ENCODE data around the gene LRRC47. TPM values are rescaled to one million over a fixed set of nuclear protein-coding genes. Genes with fewer than 3 reads are reported as not detected.
A peak's percentile ranks its signal among the peaks of the same experiment; 100 is the strongest.
"Not testable (repeated sequence)": the region's sequence is repeated elsewhere in the genome, so short reads cannot be mapped to it uniquely, and the experiment has no call there.

The LRRC47 gene
- total RNA-seq, 1 donor from 2014 or later: 52.2 TPM

GRCh38 chr1:3753656-3754454 is 42.4 kb downstream of the LRRC47 start:
- Mint-ChIP-seq H3K4me1 (ENCODE audit: unreplicated experiment) (no peaks in the 10 kb centered on the region), H3K27me3 (ENCODE audit: unreplicated experiment) (peaks cover 1% of the 10 kb centered on the region), H3K36me3 (ENCODE audit: low read depth, unreplicated experiment) (no peaks in the 10 kb centered on the region), H3K4me3 (ENCODE audit: unreplicated experiment) (no peak overlapping the region), H3K9me3 (ENCODE audit: unreplicated experiment) (no peaks in the 10 kb centered on the region), H3K27ac (ENCODE audit: unreplicated experiment) (no peak overlapping the region)
- no peak for DNase-seq (ENCODE audit: low spot score)
- TF ChIP-seq CTCF (IDR thresholded peaks at IDR 0.05; ENCODE audit: unreplicated experiment): no peak

- Mint-ChIP-seq H3K9me3 (ENCODE audit: unreplicated experiment) (no peaks in the 10 kb centered on the region), H3K27ac (ENCODE audit: unreplicated experiment) (no peak within 1 kb of the TSS), H3K36me3 (ENCODE audit: low read depth, unreplicated experiment) (no peaks in the 10 kb centered on the region), H3K4me3 (ENCODE audit: unreplicated experiment) (no peak within 1 kb of the TSS), H3K27me3 (ENCODE audit: unreplicated experiment) (peaks cover 1% of the 10 kb centered on the region), H3K4me1 (ENCODE audit: unreplicated experiment) (no peaks in the 10 kb centered on the region)
- DNase-seq (ENCODE audit: low spot score): no peak
- no peak for TF ChIP-seq CTCF (IDR thresholded peaks at IDR 0.05; ENCODE audit: unreplicated experiment)
Measured at GRCh38 chr1:3752400-3752945, 43.8 kb downstream of the LRRC47 start, which contains the start of gene CCDC27. Gene CCDC27, plus strand, starts transcription at chr1:3752450. Its CDS starts 32 bp downstream, at chr1:3752482.

- H3K9me3 Mint-ChIP-seq (ENCODE audit: unreplicated experiment): no peaks in the 10 kb centered on the region
- DNase-seq (ENCODE audit: low spot score): no peak
- no peak overlapping the region for H3K4me3 Mint-ChIP-seq (ENCODE audit: unreplicated experiment)
- H3K36me3 Mint-ChIP-seq (ENCODE audit: low read depth, unreplicated experiment): peaks cover 3% of the 10 kb centered on the region
- H3K27me3 Mint-ChIP-seq (ENCODE audit: unreplicated experiment): peaks cover 5% of the 10 kb centered on the region
- TF ChIP-seq CTCF (IDR thresholded peaks at IDR 0.05; ENCODE audit: unreplicated experiment): no peak
- H3K4me1 Mint-ChIP-seq (ENCODE audit: unreplicated experiment): peaks cover 7% of the 10 kb centered on the region
- H3K27ac Mint-ChIP-seq (ENCODE audit: unreplicated experiment): no peak overlapping the region
Measured at GRCh38 chr1:3750741-3751140, 45.6 kb downstream of the LRRC47 start.

- H3K36me3 Mint-ChIP-seq (ENCODE audit: low read depth, unreplicated experiment): peaks cover 8% of the 10 kb centered on the region
Measured at GRCh38 chr1:3749512-3749911, 46.8 kb downstream of the LRRC47 start.

GRCh38 chr1:3748316-3748900 is 47.9 kb downstream of the LRRC47 start:
- DNase-seq (ENCODE audit: low spot score); H3K36me3 Mint-ChIP-seq (ENCODE audit: low read depth, unreplicated experiment); H3K9me3 Mint-ChIP-seq (ENCODE audit: unreplicated experiment); H3K27me3 Mint-ChIP-seq (ENCODE audit: unreplicated experiment); H3K27ac Mint-ChIP-seq (ENCODE audit: unreplicated experiment): not testable (repeated sequence)
- H3K4me1 Mint-ChIP-seq (ENCODE audit: unreplicated experiment): peaks cover 15% of the 10 kb centered on the region
- peak overlapping the region; percentile 71 for H3K4me3 Mint-ChIP-seq (ENCODE audit: unreplicated experiment)

More at GRCh38 chr1:3749512-3749911, 46.8 kb downstream of the LRRC47 start:
- Mint-ChIP-seq H3K27ac (ENCODE audit: unreplicated experiment) (no peak overlapping the region), H3K9me3 (ENCODE audit: unreplicated experiment) (no peaks in the 10 kb centered on the region), H3K4me1 (ENCODE audit: unreplicated experiment) (peaks cover 15% of the 10 kb centered on the region), H3K27me3 (ENCODE audit: unreplicated experiment) (peaks cover 5% of the 10 kb centered on the region), H3K4me3 (ENCODE audit: unreplicated experiment) (no peak overlapping the region)
- no peak for TF ChIP-seq CTCF (IDR thresholded peaks at IDR 0.05; ENCODE audit: unreplicated experiment)
- no peak for DNase-seq (ENCODE audit: low spot score)
